Heart left ventricle (tissue), 13 donors: ENCODE results near the gene CFH.

Source experiments
- POLR2A ChIP-seq, 2 donors: fragments of 450-650 bp; IDR thresholded peaks; one replicate each; pipeline ENCODE4 v1.6.1; 2017; ENCODE audit warnings: antibody characterized with exemption in 2 of 2, mild to moderate bottlenecking in 2 of 2, moderate library complexity in 2 of 2
- TF ChIP-seq, protein P1 (sequence below), 12 donors: fragments of 200-600 bp; sonication (generic) in 4 of 12; IDR thresholded peaks; one replicate each; pipeline versions ENCODE4 v1.5.0 to v1.8.0; 2018 to 2022; ENCODE audit warnings: antibody characterized with exemption in 12 of 12, mild to moderate bottlenecking in 5 of 12
- donor health status: ischemic (EF 13 %, LVEDD 7.1; RV severe dilation, severe dysfunction).
- donor health status: DM: no; HTN: yes; CAD: no.
- donor health status: DM: no; HTN: no; CAD: no.
- donor health status: ischemic (EF 25% LVEDD 6.9; RV normal size, moderate dysfunction).
- donor health status: ischemic (EF 25% LVEDD 5.7; RV mildly dilated, moderate dysfunction).
- donor health status: ischemic (EF 35%, LVEDD 5.7; RV mildly dilated, moderate dysfunction).
- donor health status: nonischemic (EF 11% LVEDD 7.7; RV severe dilation, severe dysfunction).
- donor health status: DM: yes; HTN: yes; CAD: no.
- donor health status: PGD.
- donor health status: ischemic (EF 29% LVEDD 5.4; RV normal size, mild dysfunction).
- donor health status: nonischemic (EF 23%, LVEDD 6.1; RV moderate dilation, normal function).

DNA sequence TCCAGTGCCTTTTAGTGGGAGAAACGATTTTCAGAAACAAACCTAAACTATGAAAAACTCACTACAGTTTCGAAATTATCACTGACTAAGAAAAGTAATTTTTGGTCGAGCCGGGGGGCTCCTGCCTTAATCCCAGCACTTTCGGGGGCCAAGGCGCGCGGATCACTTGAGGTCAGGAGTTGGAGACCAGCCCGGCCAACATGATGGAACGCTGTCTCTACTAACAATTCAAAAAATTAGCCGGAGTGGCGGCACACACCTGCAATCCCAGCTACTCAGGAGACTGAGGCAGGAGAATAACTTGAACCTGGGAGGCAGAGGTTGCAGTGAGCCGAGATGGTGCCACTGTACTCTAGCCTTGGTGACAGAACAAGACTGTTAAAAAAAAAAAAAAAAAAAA lies 125.8 kb downstream of the CFH start:
- TF ChIP-seq, protein P1, sequence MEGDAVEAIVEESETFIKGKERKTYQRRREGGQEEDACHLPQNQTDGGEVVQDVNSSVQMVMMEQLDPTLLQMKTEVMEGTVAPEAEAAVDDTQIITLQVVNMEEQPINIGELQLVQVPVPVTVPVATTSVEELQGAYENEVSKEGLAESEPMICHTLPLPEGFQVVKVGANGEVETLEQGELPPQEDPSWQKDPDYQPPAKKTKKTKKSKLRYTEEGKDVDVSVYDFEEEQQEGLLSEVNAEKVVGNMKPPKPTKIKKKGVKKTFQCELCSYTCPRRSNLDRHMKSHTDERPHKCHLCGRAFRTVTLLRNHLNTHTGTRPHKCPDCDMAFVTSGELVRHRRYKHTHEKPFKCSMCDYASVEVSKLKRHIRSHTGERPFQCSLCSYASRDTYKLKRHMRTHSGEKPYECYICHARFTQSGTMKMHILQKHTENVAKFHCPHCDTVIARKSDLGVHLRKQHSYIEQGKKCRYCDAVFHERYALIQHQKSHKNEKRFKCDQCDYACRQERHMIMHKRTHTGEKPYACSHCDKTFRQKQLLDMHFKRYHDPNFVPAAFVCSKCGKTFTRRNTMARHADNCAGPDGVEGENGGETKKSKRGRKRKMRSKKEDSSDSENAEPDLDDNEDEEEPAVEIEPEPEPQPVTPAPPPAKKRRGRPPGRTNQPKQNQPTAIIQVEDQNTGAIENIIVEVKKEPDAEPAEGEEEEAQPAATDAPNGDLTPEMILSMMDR (IDR thresholded peaks at IDR 0.05), result no peak
- TF ChIP-seq POLR2A (IDR thresholded peaks at IDR 0.05), result no peak
